ENCODE data around the gene FRG1. TPM values are rescaled to one million over a fixed set of nuclear protein-coding genes. Genes with fewer than 3 reads are reported as not detected.
"Not testable (repeated sequence)": the region's sequence is repeated elsewhere in the genome, so short reads cannot be mapped to it uniquely, and the experiment has no call there.

FRG1 gene
- total and polyA plus RNA-seq, 2 experiments from 2014 or later = 27.8 to 35.6 TPM

DNA sequence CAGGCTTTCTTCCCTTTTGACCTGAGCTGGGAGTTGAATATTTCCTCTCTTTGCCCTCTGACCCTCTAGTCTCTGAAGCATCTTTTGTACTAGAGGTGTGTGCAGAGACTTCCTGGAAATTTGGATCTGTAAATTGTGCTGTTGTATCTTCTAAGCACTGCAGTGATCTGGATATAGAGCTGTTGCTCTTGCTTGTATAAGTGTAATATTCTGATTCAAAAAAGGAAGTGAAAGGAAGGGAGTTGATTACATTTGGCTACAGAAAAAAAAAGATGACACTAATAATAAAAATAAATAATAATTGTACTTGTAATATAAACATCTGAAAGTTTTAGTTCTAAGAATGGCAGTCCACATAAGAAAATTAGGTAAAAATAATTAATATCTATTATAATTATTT is 33.0 kb downstream of the FRG1 start:
- no peaks in the 10 kb centered on the region for H3K4me1 ChIP-seq (ENCODE audit: insufficient read depth)
- H3K36me3 ChIP-seq (replicated peaks; ENCODE audit: insufficient read depth, low read depth) = no peaks in the 10 kb centered on the region
- no peak overlapping the region for H3K4me2 ChIP-seq
- no peak for DNase-seq (ENCODE audit: low spot score)
- no peaks in the 10 kb centered on the region for H4K20me1 ChIP-seq (ENCODE audit: insufficient read depth, poor library complexity, severe bottlenecking)
- H3K27me3 ChIP-seq = no peaks in the 10 kb centered on the region
- H3K9me3 ChIP-seq (ENCODE audit: low read depth) = no peaks in the 10 kb centered on the region
- H3K9me2 ChIP-seq (replicated peaks; ENCODE audit: insufficient read depth) = no peaks in the 10 kb centered on the region
- no peak overlapping the region for H3K4me3 ChIP-seq
- no peaks in the 10 kb centered on the region for H3K79me2 ChIP-seq
- no peak overlapping the region for H3K27ac ChIP-seq
- TF ChIP-seq EZH2phosphoT487 (IDR thresholded peaks at IDR 0.05; ENCODE audit: low read depth, severe bottlenecking, unreplicated experiment) = no peak
- H2AFZ ChIP-seq = no peak overlapping the region

DNA sequence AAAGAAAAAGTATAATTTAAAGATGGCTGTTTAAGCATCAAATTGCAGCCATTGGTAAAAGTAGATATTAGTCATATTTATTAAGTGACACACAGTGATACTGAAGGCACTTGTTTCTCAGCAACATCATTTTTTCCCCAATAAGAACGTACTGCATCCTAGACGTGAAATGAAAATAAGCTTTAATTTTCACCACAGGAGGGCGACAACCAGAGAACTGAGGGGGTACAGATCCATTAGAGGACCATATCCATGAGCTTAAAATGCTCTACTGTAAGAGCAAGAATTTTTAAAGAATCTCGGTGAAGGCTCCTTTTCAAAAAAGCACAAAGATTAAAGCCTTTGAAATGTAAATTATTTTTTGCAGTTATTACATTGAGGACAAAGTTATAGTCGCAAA is 33.4 kb downstream of the FRG1 start:
- no peaks in the 10 kb centered on the region for H3K36me3 ChIP-seq (replicated peaks; ENCODE audit: insufficient read depth, low read depth)
- H3K9me2 ChIP-seq (replicated peaks; ENCODE audit: insufficient read depth) = no peaks in the 10 kb centered on the region
- H3K27me3 ChIP-seq = no peaks in the 10 kb centered on the region
- DNase-seq (ENCODE audit: low spot score) = no peak
- no peaks in the 10 kb centered on the region for H3K9me3 ChIP-seq (ENCODE audit: low read depth)
- no peak overlapping the region for H3K4me3 ChIP-seq
- H4K20me1 ChIP-seq (ENCODE audit: insufficient read depth, poor library complexity, severe bottlenecking) = no peaks in the 10 kb centered on the region
- H3K4me2 ChIP-seq = no peak overlapping the region
- 61% methylated on average over 5 of the region's 5 CpGs for WGBS (ENCODE audit: low lambda C conversion rate, missing lambda C conversion rate)
- TF ChIP-seq EZH2phosphoT487 (IDR thresholded peaks at IDR 0.05; ENCODE audit: low read depth, severe bottlenecking, unreplicated experiment) = no peak
- TF ChIP-seq, protein P1, sequence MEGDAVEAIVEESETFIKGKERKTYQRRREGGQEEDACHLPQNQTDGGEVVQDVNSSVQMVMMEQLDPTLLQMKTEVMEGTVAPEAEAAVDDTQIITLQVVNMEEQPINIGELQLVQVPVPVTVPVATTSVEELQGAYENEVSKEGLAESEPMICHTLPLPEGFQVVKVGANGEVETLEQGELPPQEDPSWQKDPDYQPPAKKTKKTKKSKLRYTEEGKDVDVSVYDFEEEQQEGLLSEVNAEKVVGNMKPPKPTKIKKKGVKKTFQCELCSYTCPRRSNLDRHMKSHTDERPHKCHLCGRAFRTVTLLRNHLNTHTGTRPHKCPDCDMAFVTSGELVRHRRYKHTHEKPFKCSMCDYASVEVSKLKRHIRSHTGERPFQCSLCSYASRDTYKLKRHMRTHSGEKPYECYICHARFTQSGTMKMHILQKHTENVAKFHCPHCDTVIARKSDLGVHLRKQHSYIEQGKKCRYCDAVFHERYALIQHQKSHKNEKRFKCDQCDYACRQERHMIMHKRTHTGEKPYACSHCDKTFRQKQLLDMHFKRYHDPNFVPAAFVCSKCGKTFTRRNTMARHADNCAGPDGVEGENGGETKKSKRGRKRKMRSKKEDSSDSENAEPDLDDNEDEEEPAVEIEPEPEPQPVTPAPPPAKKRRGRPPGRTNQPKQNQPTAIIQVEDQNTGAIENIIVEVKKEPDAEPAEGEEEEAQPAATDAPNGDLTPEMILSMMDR (IDR thresholded peaks at IDR 0.05; ENCODE audit: poor library complexity) = peak; percentile 27
- TF ChIP-seq EZH2 (IDR thresholded peaks at IDR 0.05; ENCODE audit: borderline replicate concordance) = no peak
- H2AFZ ChIP-seq = no peak overlapping the region
- H3K27ac ChIP-seq = no peak overlapping the region
- H3K4me1 ChIP-seq (ENCODE audit: insufficient read depth) = no peaks in the 10 kb centered on the region
- H3K79me2 ChIP-seq = no peaks in the 10 kb centered on the region

DNA sequence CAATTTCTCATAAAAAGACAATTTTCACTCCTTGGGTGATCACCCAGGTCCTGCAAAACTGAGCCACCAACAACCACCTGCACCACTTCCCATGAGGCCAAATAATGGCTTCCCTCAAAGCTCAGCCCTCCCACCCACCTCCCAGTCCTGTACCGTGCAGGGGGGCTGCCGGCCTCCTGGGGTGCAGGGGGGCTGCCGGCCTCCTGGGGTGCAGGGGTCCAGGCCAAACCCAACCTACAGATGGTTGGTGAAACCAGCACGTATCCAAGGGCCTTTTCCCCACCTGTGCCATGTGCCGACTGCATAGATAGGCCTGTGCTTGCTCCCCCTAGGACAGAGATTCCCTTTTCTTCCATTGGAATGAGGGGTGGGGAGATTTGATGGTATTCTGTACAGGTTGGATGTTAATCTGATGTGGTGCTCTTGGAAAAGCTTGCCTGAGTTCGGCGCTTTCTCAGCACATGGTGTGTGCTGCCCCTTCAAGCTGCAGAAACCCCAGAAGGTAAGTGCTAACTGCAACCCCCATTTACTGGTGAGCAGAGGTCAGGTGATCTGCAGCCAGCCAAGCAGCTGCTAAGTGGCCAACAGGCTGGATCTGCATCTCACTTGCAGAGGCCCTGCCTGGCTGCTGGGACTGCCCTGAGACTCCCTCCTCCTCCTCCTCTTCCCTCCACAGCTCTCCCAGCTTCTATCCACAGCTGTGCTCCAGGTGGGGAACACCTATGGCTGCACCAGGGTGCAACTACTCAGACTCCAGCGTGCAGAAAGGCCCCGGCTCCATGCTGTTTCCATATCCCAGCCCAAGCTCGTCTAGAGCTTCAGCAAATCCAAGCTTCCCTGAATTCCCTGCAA is 38.8 kb downstream of the FRG1 start:
- Histone ChIP-seq H3K79me2 (no peaks in the 10 kb centered on the region), H3K4me1 (ENCODE audit: insufficient read depth) (no peaks in the 10 kb centered on the region), H2AFZ (no peak overlapping the region), H3K9me2 (replicated peaks; ENCODE audit: insufficient read depth) (no peaks in the 10 kb centered on the region), H3K9me3 (ENCODE audit: low read depth) (no peaks in the 10 kb centered on the region), H3K27me3 (no peaks in the 10 kb centered on the region), H3K4me3 (no peak overlapping the region), H3K4me2 (no peak overlapping the region), H3K36me3 (replicated peaks; ENCODE audit: insufficient read depth, low read depth) (no peaks in the 10 kb centered on the region), H4K20me1 (ENCODE audit: insufficient read depth, poor library complexity, severe bottlenecking) (no peaks in the 10 kb centered on the region), H3K27ac (no peak overlapping the region)
- TF ChIP-seq EZH2phosphoT487 (IDR thresholded peaks at IDR 0.05; ENCODE audit: low read depth, severe bottlenecking, unreplicated experiment) = no peak
- no peak for TF ChIP-seq EZH2 (IDR thresholded peaks at IDR 0.05; ENCODE audit: borderline replicate concordance)
- DNase-seq (ENCODE audit: low spot score) = no peak
- 60% methylated on average over 10 of the region's 10 CpGs for WGBS (ENCODE audit: low lambda C conversion rate, missing lambda C conversion rate)

DNA sequence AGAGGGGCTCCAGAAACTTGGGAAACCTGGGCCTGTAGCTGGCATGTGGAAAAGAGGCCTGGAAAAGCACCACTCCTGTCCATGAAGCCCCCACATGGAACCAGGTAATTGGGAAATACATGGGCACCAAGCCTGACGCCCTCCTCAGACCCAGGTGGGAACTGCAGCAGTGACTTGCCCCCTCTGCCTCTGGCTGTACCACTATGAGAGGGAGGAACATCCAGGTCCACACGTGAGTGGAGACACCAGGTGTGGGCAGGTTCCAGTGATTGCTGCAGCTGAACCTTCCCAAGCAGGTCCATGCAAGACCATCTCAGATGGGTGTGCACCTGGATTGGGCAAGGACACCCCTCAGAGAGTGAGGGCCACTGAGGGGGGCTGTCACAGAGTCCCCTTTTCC is 39.6 kb downstream of the FRG1 start:
- not testable (repeated sequence) for H3K27ac ChIP-seq; H3K79me2 ChIP-seq; H4K20me1 ChIP-seq (ENCODE audit: insufficient read depth, poor library complexity, severe bottlenecking); DNase-seq (ENCODE audit: low spot score); H2AFZ ChIP-seq; H3K9me2 ChIP-seq (replicated peaks; ENCODE audit: insufficient read depth); H3K36me3 ChIP-seq (replicated peaks; ENCODE audit: insufficient read depth, low read depth); H3K9me3 ChIP-seq (ENCODE audit: low read depth); H3K4me3 ChIP-seq; H3K4me2 ChIP-seq; H3K27me3 ChIP-seq; H3K4me1 ChIP-seq (ENCODE audit: insufficient read depth)
- 36% methylated on average over 2 of the region's 2 CpGs for WGBS (ENCODE audit: low lambda C conversion rate, missing lambda C conversion rate)

DNA sequence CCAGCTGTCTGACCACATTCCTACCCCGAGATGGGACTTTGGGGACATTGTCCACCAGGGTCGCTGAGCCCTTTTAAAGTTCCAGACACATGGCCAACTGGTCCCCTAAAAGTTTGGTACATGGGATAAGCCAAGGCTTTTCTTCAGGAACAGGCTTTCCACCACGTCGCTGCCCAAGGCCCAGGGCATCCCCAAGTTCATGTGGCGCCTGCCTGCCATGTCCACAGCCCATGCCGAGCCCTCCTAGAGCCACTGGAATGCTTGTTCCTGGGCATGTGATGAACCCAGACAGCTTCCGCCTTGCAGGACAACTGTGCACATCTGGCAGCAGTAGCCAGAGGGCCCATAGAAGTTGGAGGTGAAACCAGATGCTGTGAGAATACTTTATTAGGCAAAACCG is 41.3 kb downstream of the FRG1 start:
- Histone ChIP-seq H3K27me3 (no peaks in the 10 kb centered on the region), H3K4me1 (ENCODE audit: insufficient read depth) (no peaks in the 10 kb centered on the region), H3K79me2 (no peaks in the 10 kb centered on the region), H4K20me1 (ENCODE audit: insufficient read depth, poor library complexity, severe bottlenecking) (no peaks in the 10 kb centered on the region), H3K9me3 (ENCODE audit: low read depth) (no peaks in the 10 kb centered on the region), H2AFZ (no peak overlapping the region), H3K9me2 (replicated peaks; ENCODE audit: insufficient read depth) (no peaks in the 10 kb centered on the region), H3K4me3 (no peak overlapping the region), H3K4me2 (no peak overlapping the region), H3K27ac (no peak overlapping the region), H3K36me3 (replicated peaks; ENCODE audit: insufficient read depth, low read depth) (no peaks in the 10 kb centered on the region)
- WGBS (ENCODE audit: low lambda C conversion rate, missing lambda C conversion rate) = 80% methylated on average over 8 of the region's 8 CpGs
- no peak for DNase-seq (ENCODE audit: low spot score)
- no peak for TF ChIP-seq EZH2 (IDR thresholded peaks at IDR 0.05; ENCODE audit: borderline replicate concordance)
- TF ChIP-seq, protein P1 (IDR thresholded peaks at IDR 0.05; ENCODE audit: poor library complexity) = no peak
- TF ChIP-seq EZH2phosphoT487 (IDR thresholded peaks at IDR 0.05; ENCODE audit: low read depth, severe bottlenecking, unreplicated experiment) = no peak

DNA sequence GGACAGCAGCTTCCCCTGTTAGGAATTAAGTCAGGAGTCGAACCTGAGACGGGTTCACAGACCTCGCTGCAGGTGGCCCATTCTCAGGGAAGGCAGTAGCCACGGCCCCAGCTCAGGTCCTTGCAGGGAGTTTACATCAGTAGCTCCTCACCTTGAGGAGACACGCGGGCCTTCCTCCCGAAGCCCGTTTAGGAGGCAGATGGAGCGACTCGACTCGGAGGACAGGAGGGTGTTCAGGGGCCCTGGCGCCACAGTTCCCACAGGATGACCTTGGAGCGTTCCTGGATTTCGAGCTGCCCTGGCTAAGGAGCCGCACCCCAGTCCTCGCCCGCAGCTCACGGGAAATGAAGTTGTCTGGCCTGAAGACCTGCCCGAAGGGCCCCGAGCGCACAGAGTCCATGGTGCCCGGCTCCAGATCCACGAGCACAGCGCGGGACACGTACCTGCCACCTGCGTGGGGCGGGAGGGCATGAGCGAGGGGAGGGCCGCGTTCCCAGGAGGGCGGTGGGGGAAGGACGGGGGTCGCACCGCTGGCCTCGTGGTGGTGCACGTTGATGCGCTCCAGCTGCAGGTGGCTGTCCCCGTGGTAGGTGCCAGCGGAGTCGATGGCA is 43.3 kb downstream of the FRG1 start:
- not testable (repeated sequence) for DNase-seq (ENCODE audit: low spot score)

More for the DNA sequence above, 43.3 kb downstream of the FRG1 start:
- H3K9me2 ChIP-seq (replicated peaks; ENCODE audit: insufficient read depth); H3K27me3 ChIP-seq; H3K4me3 ChIP-seq; H3K9me3 ChIP-seq (ENCODE audit: low read depth); H3K36me3 ChIP-seq (replicated peaks; ENCODE audit: insufficient read depth, low read depth); H3K79me2 ChIP-seq; H4K20me1 ChIP-seq (ENCODE audit: insufficient read depth, poor library complexity, severe bottlenecking); H2AFZ ChIP-seq; H3K4me1 ChIP-seq (ENCODE audit: insufficient read depth); H3K4me2 ChIP-seq; H3K27ac ChIP-seq: not testable (repeated sequence)
- 92% methylated on average over 17 of the region's 41 CpGs for WGBS (ENCODE audit: low lambda C conversion rate, missing lambda C conversion rate)
